Dedifferentiated amniotic fluid mesenchymal stem cell (primary cell): Measurements from ENCODE around the gene GAD1.

Experiments used
- DNase-seq: peaks from one replicate; pipeline ENCODE4 v3.0.0-alpha.2; 2016; ENCODE audit errors: extremely low spot score

GAD1 gene

DNA sequence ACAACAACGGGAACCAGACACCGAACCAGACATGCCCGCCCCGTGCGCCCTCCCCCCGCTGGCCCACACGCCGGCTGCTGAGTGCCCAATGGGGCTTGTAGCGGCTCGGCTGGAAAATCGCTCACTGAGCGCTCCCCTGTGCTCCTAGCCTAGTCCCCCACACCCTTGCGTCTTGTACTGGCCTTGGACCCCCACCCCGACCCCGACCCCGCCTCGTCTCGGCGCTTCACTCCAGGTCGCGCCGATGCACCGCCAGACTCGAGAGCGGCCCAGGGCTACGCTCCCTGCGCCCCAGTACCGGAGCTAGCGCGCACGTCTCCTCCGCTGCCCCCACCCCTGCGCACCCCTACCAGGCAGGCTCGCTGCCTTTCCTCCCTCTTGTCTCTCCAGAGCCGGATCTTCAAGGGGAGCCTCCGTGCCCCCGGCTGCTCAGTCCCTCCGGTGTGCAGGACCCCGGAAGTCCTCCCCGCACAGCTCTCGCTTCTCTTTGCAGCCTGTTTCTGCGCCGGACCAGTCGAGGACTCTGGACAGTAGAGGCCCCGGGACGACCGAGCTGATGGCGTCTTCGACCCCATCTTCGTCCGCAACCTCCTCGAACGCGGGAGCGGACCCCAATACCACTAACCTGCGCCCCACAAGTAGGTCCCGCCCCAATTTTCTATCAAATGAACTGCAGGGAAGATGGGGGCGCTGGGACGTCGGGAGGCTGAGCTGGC is 1.5 kb downstream of the GAD1 start:
- DNase-seq, result no peak

DNA sequence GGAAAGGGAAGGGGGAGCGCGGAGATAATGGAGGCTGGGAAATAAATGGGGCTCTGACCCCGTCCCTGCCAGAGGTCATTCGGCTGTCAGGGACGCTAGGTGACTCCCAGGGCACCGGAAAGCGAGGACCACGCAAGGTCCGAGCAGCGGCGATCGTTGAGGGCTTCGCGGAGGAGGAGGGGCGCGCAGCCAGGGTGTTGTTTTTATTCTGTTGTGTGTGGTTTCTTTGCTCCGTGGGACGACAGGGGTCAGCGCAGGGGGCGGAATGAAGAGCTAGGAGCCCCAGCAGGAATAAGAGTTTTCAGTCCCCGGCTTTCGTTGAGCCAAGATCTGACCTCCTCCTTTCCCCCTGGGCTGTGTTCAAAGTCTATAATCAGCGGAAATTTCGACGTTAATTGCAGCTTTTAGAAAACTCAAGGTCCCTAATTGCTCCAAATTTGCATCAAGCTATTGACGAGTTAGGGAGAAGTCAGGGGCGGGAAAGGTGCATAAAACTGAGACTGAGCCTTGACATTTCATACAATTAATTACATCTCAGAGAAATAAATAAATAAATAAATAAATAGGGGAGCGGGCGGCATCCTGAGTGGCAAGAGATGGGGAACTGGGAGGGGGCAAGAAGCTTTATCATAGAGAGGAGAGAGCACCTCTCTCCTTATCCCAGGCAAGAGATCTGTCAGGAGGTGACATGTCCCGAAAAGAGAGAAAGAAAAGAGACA is 2.2 kb downstream of the GAD1 start:
- DNase-seq, result no peak

DNA sequence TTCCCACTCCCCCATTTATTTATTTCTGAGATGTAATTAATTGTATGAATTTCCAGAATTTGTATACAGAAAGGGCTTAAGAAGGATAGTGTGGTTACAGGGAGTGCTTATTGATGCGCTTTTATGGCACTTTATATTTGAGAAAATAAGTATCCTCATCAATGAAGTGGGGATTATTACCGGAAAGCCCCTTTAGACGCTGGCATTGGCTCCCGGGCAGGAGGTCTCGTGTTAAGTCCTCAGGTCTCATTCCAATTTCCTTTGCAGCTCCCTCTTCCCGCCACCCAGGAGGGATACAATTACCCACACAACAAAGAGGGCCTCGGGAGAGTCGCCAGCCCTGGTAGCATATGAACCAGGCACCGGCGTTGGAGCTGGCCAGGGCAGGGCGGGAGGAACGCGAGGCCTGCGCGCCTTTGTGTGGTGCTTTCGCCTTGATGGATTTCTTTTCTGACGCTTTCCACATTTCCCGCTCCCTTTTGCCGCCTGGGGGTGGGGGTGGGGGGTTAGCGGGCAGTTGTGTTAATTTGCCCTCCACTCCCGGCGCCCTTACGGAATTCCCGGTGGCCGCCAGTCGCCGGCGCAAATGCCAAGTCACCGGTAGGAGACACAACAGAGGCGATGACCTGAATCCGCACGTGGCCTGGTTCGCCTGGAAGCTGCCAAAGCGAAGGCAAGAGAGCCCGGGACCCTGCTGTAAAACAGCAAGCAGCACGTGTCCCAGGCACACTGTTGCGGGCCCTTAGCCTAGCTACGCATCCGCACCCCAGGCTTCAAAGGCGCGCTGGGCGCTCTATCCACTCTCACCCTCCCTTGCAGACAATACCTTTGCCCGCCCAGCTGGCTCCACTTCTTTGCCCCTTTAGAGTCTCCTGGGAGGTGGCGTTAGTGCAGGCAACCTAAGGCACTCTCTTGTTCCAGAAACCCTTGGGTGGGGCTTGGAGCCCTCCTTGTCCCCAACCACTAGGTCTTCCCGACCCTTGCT is 3.3 kb downstream of the GAD1 start:
- DNase-seq, result no peak

DNA sequence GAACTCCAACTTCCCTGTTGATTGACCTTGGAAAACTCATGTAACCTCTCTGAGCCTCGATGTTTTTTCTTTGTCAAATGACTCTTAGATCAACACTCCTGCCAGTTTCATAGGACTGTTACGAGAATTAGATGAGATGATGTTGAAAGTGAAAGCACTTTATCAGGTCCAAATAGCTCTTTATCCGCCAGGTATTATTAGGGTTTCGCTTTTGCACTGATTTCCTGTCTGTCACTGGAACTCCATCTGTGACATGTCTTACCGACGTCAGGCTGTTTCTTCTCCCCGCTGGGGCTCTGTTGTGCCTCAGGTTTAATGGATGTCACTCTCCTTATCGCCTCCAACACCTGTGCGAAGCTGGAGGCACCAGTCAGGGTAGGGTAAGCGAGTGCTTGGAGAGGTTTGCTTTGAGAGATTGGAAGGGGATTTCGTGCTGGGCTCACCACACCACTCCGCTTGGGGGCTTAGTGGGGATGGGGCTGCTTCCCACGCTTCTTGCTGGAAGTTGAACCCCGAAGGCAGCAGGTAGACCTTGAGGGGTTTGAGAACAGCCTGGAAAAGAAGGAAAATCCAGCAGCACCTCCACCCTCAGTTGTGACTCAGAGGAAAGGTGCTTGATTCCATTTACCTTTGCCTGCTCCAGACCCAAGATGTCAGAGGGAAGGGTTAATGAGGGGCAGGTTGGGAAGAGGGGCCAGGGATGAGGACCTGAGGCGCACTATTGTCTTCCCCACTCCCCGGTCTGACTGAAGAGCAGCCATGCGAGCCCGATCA is 4.3 kb downstream of the GAD1 start:
- no peak for DNase-seq

DNA sequence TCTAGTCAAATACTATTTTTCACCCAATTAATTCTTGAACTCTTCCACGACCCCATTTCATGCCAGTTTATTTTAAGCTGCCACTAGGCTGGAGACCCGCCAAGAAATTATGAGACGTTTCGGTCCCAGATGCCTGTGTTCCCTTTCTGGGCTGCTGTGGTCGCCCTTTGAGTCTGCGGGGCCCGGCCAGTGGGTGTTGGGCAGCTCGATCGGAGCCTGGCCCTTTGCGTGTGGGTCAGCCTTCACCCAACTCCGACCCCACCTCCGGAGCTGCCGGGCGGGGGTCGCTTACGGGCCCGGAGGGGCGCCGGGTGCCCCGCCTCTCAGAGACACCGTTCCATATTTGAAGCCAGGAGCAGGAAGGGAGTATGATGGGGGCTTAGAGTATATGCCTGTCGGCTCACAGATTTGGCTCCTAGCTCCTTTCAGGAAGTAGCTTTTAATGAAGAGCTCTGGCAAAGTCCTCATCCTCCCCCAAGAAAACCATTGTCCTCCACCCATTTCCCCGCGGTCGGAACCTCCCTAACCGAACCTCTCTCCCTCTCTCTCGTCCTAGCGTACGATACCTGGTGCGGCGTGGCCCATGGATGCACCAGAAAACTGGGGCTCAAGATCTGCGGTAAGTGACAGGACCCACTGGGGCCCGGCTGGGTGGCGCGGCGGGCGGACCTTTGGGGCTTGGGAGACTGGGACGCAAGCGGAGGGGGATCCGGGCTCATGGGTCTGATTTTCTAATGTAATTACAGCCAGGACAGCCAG is 5.0 kb downstream of the GAD1 start:
- DNase-seq, result no peak

DNA sequence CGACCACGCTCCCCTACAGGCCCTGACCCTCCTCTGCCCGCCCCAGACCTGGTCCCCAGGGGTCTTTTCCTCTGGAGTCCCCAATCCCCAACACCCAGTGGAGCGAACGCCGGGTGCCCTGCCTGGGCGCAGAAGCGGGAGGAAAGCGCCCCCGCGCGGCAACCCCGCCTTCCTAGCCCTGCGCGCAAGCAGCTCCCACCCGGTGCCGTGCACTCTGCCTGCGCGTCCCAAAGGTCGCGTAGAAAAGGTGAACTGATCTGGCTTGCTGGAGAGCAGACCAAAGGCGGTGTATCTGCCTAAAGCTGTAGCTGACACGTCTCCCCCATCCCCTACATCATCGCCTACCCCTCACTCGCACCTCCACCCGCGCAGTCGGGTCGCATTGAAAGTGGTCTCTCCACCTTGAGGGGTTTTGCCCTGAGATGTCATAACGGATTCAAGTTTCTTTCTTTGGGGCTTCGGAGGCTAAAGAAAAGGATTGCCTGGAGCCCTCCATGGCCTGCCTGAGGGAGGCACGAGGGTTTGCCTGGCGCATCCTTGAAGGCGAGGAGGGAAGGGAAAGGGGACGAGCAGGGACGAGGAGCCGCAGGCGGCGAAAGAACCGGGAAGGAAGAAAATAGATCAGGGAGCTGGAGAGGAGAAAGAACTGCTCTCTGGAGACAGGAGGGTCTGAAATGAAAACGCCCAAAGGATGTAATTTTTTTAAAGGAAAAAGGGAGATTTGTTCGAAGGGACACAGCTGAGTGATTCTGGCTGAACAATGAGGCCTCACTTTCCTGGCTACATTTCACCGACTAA is 5.8 kb downstream of the GAD1 start:
- no peak for DNase-seq

DNA sequence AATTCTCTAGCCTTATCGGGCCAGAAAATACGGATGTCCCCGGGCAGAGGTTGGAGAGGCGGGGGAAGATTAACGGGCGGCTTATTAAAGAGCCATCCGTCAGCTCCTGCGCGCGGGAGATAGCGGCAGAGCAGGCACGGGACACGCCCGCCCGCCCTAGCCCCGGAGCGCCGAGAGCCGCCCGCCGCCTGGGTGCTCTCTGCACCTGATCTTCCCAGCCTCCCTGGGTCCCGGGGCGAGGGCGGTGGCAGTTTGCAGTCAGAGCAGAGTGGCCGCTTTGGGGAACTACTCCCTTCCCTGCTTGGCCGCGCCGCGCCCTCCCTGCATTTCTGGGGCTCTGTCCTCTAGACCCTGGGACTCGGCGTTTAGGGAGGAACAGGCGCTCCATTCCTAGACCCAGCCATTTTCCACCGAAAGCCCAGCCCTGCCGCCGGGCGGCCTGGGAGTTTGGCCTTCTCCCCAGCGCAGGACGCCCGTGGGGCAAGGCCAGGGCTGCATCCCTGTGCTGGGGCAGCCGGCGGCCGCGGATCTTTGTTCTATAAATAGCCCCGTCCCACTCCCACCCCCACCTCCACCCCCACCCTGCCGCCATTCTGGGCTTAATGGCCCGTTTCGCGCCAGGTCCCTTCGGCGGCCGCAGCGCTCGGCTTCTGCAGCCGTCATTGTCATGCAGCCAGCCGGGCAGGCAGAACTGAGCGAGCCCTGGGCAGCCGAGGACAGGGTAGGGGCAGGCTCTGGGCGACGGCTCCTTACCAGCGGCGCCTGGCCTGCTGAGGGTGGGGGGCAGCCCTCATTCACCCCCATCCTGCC is 6.6 kb downstream of the GAD1 start:
- DNase-seq, result no peak

DNA sequence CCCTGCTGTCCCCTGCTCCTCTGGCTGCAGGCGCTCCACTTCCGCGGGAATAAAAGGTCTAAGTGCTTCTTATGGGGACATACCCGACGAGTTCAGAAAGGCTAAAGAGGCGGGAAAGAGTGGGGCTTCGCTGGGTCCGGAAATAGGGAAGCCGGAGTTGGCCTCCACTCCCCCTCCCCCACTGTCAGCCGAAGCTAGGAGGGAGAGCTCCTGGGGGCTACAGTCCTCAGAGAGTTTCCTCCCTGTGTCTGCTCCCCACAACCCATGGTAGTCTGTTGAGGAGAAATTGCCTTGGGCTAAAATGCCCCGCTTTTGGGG is 7.2 kb downstream of the GAD1 start:
- DNase-seq, result no peak

DNA sequence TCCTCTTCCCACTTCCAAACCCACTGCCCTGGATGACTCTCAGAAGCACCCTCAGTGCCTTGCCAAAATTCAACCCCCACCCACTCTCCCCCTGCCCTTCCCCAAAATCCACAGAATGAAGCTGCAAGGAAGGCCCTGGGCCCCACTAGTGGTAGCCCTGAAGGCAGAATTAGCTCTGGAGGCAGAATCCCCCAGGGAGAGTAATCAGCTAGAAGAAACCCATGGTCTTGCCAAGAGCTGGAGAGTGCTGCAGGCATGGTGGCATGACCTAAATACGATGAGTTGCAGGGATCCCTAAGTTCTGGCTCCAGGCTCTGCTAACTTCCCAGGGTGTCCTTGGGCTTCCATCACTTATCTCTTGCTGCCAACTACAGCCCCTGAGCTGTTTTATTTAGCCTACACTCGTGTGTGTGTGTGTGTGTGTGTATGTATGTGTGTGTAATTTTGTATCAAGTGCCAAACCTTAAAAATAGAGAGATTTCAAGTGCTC is 7.9 kb downstream of the GAD1 start:
- no peak for DNase-seq

DNA sequence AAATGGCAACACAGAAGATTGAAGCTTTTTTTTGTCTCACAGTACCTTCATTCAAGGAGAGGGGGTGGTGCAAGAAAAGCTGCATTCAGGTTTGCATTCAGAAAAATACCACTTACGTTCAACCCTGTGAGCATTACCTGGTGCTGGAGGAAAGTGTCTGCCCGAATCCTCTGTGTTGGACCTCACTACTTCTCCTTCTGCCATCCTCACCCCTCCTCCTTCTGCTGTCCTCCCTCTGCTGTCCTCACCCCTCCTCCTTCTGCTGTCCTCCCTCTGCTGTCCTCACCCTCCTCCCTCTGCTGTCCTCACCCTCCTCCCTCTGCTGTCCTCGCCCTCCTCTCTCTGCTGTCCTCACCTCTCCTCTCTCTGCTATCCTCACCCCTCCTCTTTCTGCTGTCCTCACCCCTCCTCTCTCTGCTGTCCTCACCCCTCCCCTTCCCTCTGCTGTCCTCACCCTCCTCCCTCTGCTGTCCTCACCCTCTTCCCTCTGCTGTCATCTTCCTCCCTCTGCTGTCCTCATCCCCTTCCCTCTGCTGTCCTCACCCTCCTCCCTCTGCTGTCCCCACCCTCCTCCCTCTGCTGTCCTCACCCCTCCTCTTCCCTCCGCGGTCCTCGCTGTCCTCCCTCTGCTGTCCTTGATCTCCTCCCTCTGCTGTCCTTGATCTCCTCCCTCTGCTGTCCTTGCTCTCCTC is 11.3 kb downstream of the GAD1 start:
- no peak for DNase-seq

DNA sequence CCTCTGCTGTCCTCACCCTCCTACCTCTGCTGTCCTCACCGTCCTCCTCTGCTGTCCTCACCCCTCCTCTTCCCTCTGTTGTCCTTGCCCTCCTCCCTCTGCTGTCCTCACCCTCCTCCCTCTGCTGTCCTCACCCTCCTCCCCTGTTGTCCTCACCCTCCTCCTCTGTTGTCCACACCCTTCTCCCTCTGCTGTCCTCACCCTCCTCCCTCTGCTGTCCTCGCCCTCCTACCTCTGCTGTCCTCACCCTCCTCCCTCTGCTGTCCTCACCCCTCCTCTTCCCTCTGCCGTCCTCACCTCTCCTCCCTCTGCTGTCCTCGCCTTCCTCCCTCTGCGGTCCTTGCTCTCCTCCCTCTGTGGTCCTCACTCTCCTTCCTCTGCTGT is 11.8 kb downstream of the GAD1 start:
- DNase-seq, result no peak

DNA sequence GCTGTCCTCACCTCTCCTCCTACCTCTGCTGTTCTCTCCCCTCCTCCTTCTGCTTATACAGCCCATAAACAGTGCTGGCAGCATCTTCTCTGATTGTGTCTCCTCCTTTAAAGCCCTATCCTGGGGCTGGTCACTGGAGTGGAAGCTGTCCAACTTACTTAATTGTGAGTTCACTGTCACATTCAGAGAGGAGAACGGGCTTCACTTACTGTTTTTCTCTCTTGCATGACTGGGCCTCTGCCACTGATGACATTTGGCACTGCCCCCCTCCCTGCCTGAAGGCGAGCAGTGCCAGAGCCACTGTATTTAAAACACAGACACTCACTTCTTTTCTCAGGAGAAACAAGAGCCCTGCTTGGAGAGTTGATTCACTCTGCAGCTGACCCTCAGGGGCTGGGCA is 12.3 kb downstream of the GAD1 start:
- no peak for DNase-seq

DNA sequence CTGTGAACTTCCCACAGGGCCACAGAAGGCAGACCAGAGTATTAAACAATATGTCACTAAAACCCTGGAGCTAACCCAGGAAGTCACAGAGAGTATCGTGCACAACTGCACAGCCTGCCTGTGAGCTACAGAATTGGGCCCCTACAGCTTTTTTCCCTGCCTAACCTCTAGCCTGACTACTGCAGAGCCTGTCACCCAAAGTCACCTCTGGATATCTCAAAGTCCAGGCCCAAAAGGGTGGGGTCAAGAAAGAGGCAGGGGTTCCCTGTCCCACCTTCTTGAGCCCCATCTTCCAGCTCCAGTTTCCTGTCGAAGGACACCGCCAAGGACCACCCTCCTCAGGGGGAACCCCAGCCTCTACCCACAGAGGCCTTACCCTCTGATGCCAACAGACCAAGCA is 13.5 kb downstream of the GAD1 start:
- DNase-seq, result no peak

DNA sequence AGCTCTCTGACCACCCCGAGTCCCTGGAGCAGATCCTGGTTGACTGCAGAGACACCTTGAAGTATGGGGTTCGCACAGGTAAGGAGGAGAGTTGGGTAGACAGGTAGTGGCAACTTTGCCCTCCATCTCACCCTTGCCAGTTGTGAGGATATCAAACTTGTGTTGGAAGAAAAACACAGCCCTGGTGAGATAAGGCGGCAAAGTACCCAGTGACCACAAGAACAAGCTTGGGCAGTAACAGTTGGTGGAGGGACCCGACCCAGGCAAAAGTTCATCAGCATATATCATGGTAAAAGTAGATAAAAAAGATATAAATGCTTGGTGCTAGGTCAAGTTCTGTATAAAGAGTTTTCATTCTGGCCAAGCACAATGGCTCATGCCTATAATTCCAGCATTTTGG is 14.4 kb downstream of the GAD1 start:
- no peak for DNase-seq

DNA sequence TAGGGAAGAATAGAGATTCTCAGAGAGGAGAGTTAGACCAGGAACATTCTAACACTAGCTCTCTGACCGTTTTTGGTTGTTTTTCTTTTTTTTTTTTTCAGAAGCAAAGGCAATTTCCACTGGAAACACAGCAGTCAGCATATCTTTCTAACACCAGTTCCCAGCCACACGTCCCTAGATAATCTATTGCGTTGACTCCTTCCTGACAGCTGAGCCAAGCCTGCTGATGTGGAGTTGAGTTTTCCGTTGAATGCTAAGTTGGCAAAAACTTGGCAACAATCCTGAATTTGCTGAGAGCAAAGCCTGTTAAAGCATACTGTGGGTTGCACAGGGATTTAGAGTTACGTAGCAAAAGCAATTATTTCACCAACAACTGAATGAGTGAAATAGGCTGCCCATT is 19.3 kb downstream of the GAD1 start:
- DNase-seq, result no peak

DNA sequence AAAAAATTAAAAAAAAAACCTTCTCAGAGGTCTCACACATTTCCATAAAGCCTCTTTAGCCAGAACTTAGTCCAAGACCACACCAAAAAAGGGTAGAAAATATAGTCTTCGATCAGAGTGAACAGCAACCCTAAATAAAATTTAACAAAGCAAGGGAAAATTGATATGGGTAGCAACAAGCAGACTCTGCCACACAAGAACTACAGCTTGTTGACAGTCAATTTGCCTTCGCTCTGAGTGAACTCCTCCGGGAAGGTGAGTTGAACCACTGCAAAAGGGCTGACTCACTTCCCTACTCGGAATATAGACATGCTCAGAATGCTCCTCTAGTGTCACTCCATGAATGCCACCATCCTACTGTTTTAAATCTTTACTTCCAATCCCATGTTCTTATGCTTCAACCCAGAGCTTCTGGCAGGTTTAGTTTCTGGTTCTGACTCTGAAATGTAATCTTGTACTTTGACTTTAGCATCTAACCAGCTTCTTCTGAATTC is 24.1 kb downstream of the GAD1 start:
- no peak for DNase-seq

DNA sequence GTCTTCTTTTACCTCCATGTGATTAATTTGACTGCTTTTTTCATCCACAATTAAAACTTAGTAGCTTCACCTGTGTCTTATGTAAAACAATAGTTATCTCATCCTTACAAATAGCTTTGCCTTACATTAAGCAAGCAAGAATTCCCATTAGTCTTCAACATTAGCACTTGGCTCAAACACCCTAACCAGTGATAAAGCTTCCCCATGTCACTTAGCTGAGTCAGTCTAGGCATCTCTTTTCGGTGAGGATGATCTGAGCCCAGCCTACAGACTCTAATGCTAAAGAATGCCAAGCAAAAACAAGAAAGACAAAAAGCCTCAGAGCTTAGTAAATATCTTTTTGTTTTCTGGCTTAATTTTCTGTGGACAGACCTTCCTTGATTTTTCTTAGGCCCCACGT is 26.1 kb downstream of the GAD1 start:
- peak; percentile 15 for DNase-seq

DNA sequence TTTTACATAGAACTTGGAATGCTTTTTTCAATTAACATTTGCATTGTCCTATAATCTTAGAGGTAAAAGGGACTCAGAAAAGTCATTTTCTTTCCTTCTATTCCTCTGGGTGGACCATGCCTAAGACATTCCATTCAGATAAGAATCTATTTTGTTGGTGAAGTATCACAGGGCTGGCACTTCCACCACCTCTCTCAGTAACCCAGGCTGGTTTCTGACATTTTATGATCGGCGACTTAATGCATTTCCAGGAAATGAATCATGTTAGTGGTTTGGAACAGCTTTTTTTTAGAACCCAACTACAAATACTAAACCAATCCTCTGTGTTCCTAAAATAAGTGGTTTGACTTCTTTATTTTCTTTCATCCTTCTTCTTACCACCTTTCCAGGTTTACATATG is 27.0 kb downstream of the GAD1 start:
- DNase-seq, result peak; percentile 16

DNA sequence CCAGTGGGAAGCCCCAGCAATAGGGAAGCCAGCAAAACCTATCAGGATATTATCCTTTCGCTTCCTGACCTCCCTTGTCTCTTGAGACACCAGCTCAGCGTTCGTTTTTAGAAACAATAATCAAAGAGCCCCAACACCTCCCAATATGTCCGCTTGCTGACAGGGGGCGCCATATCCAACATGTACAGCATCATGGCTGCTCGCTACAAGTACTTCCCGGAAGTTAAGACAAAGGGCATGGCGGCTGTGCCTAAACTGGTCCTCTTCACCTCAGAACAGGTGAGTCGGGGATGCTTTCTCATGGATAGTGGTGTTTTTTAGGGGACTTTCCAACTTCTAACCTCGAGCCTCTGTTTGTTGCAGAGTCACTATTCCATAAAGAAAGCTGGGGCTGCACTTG is 28.7 kb downstream of the GAD1 start:
- DNase-seq, result no peak
